ENCODE measurements around the gene MOB3B. TPM values are rescaled to one million over a fixed set of nuclear protein-coding genes. Genes with fewer than 3 reads are reported as not detected.

The MOB3B gene
- total RNA-seq, 1 experiment from 2014 or later = 6.9 TPM

DNA sequence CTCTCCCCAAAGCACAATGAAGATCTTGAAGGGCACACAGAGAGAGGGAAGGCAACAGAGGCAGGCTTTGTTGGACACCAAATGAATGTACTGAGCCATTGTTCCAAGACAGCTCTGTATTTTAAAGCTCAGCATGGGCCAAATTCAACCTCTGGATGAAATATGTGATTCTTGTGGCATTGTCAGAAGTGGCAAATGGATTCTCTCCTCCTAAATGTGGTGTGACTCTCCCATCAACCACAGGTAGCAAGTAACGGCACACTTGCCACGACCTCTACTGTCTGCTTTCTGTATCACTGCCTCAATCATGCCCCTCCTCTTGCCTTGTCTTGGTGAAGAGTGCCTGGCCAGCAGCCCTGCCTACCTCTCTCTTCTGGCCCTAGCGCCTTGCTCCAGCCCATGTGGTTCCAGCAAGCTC is 6.1 kb upstream of the MOB3B start:
- no peaks in the 10 kb centered on the region for H3K36me3 ChIP-seq (replicated peaks; ENCODE audit: control insufficient read depth, insufficient read depth, low read length)
- H3K4me3 ChIP-seq (ENCODE audit: insufficient read depth, low read depth, low read length) = no peak overlapping the region
- DNase-seq = peak; percentile 69
- H3K27me3 ChIP-seq (ENCODE audit: control insufficient read depth, insufficient read depth, low read length) = no peaks in the 10 kb centered on the region

DNA sequence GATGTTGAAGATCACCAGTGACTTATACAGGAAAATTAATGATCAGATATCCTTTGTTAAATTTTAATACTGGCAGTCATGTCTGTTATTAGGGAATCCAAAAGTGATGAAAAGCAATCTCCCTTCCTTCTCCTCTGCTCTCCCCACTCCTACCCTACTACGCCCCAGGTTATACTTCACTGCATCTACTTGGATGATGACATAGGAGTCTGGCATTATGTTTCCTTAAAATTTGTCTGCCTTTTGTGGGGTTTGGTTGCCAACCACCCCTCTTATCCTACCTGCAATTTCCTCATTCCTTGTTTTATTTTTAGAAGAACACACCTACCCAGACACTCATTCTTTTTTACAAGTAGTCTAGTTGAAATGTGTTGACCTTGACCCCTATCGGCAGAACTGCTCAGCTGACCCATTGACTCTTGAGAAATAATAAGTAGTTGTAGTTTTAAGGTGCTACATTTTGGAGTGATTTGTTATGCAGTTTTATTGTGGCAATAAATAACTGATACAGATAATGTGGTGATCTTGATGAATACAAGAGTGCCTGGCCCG is 5.1 kb upstream of the MOB3B start:
- no peaks in the 10 kb centered on the region for H3K27me3 ChIP-seq (ENCODE audit: control insufficient read depth, insufficient read depth, low read length)
- no peak overlapping the region for H3K4me3 ChIP-seq (ENCODE audit: insufficient read depth, low read depth, low read length)
- no peak for DNase-seq
- no peaks in the 10 kb centered on the region for H3K36me3 ChIP-seq (replicated peaks; ENCODE audit: control insufficient read depth, insufficient read depth, low read length)

DNA sequence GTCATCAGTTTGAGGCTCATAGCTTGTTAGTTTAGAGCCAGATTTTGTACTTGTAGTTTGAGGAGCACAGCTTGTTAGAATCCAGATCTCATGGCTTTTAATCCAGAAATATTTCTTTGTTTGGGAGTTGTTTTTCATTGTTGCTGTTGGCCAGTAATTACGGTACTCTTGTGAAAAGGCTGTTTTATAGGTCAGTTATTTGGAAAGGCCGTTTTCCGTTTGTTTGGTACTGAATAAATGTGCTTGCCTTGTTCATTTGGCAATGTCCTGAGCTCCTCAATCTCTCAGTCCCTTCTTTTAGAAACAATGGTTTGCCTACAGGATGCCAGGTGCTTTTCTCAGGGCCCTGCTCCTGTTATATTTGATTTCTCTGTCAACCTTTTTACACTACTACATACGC is 4.5 kb upstream of the MOB3B start:
- DNase-seq = no peak
- Histone ChIP-seq H3K27me3 (ENCODE audit: control insufficient read depth, insufficient read depth, low read length) (no peaks in the 10 kb centered on the region), H3K4me3 (ENCODE audit: insufficient read depth, low read depth, low read length) (no peak overlapping the region), H3K36me3 (replicated peaks; ENCODE audit: control insufficient read depth, insufficient read depth, low read length) (no peaks in the 10 kb centered on the region)

DNA sequence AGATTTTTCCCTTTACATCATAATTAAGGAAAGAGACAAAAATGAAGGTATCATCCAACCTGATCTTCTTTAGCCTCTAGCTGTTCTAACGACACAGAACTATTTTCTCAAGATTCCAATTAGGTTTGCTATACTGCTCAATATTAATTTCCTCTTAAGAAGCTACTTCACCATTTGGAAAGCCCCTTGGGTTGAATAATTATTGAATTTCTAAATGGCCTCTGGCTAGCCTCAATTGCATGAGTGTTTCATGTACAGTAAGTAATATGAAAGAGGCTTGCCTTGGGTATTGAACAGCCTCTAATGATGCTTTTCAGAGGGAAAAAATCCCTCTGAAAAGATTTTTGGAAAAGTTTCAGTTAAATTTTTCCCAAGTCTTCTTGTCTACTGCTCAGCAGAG is 3.7 kb upstream of the MOB3B start:
- Histone ChIP-seq H3K36me3 (replicated peaks; ENCODE audit: control insufficient read depth, insufficient read depth, low read length) (no peaks in the 10 kb centered on the region), H3K4me3 (ENCODE audit: insufficient read depth, low read depth, low read length) (no peak overlapping the region), H3K27me3 (ENCODE audit: control insufficient read depth, insufficient read depth, low read length) (no peaks in the 10 kb centered on the region)
- DNase-seq = no peak

DNA sequence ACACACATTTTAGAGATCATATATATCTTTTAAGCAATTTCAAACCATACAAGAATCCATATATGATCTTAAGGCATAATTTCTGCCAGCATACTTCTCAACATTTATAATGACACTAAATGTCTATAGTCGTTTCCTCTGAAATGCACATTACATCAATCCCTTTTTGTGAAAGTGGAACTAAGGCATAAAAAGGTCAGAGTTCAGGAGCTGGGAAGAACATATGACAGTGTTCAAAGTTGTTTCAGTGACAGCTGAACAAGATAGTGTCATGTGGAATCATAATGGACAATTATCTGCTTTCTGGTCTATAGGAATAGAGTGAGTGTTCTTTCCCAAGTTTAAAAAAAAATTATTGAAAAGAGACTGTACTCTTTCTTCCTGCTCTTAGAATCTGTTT is 2.4 kb upstream of the MOB3B start:
- no peak for DNase-seq

DNA sequence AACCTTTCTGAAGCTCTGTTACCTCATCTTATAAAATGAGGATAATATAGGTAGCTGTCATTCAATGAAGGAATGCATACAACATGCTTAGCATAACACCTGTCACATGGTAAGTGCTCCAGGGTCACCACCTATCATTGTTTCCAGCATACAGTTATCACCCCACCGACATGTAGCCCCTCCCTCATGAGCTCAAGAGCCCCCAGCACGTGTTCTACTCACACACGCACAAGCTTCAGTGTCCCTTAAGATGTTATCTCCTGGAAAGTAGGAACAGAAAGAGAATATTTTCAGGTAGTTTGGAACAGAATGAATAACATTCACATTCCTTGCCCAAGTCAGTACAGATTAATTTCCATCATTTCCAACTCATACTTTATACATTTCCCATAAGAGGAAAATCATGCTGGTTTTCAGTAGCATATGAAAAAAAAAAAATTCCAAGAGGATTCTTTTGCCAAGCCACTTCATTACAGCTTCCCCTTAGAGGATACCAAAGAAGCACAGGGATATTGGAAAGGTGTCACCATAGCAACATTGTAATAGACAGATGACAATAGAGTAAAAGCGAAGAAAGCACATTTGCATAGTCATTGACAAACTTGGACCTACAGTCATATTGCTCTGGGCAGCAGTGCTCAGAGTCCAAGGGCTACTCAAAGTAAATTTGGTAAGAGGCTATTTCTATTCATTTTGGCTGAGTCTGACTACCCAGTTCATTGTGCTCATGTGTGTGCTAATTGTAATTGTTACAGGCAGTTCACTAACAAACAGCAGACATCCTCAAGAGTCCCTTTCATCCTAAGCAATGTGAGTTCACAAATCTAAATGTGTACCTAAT is 1.5 kb upstream of the MOB3B start:
- H3K36me3 ChIP-seq (replicated peaks; ENCODE audit: control insufficient read depth, insufficient read depth, low read length) = no peaks in the 10 kb centered on the region
- H3K27me3 ChIP-seq (ENCODE audit: control insufficient read depth, insufficient read depth, low read length) = no peaks in the 10 kb centered on the region; the same call in 1 of the 2 replicates
- H3K4me3 ChIP-seq (ENCODE audit: insufficient read depth, low read depth, low read length) = no peak overlapping the region
- no peak for DNase-seq

More for the DNA sequence above, 2.4 kb upstream of the MOB3B start:
- no peak overlapping the region for H3K4me3 ChIP-seq (ENCODE audit: insufficient read depth, low read depth, low read length)
- H3K36me3 ChIP-seq (replicated peaks; ENCODE audit: control insufficient read depth, insufficient read depth, low read length) = no peaks in the 10 kb centered on the region
- no peaks in the 10 kb centered on the region; the same call in 1 of the 2 replicates for H3K27me3 ChIP-seq (ENCODE audit: control insufficient read depth, insufficient read depth, low read length)

DNA sequence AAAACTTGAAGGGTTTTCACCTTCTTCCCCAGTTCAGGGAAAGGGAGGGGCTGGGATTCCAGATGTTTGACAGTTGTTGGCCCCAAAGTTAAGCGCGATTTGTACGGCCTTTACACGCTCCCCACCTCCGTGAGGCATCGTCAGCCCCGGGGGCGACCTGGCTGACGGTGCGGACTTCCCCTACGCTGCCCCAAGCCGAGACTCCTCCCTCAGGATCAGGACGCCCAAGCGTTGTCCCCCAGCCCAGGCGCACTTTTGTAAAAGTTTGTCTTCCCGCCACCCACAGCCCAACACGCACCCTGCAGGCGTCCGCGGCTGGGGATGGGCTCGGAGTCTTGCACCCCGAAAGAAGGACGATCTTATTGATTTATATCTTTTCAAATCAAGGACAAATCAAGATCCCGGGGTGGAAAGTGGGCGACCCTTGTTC is 713 bp downstream of the MOB3B start:
- H3K36me3 ChIP-seq (replicated peaks; ENCODE audit: control insufficient read depth, insufficient read depth, low read length) = no peaks in the 10 kb centered on the region
- H3K4me3 ChIP-seq (ENCODE audit: insufficient read depth, low read depth, low read length) = peak overlapping the region; percentile 80
- DNase-seq = peak; percentile 85

DNA sequence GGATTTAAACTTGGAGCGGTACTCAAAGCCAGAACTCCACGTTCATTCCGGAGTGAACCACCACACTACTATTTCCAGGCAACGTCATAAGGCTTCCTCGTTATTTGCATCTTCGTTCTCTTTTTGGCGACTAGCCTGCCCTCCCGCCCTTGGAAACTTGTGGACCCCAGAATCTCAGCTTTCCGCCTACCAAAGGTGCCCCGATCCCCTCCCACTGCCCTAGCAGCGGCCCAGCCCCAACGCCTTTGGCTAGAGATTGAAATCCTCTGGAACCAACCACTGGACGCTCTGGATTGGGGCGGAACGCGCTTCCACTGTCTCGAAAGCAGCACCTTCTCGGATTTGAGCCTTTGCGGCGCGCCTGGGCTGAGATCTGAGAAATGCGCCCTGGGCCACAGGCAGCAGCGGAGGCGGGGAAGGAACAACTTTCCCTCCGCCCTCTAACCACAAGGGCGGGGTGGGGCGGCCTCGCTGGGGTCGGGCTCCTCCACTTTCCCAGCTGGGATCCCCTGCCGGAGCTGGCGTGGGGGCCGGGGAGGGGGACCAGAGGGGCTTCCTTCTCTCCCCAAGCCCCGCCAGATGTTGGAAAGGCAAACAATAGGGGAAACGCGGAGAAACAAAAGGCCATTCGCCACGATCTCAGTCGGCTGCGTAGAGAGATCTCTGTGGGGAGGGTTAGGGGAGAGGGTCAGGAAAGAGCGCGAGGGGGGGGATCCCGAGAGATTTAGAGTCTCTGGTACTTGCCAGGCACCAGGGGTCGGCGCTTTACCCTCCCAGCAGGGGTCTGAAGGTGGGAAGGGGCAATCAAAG is 1.3 kb downstream of the MOB3B start:
- no peaks in the 10 kb centered on the region; the same call in 1 of the 2 replicates for H3K27me3 ChIP-seq (ENCODE audit: control insufficient read depth, insufficient read depth, low read length)
- peak; percentile 87 for DNase-seq
- H3K4me3 ChIP-seq (ENCODE audit: insufficient read depth, low read depth, low read length) = peak overlapping the region; percentile 80
- no peaks in the 10 kb centered on the region for H3K36me3 ChIP-seq (replicated peaks; ENCODE audit: control insufficient read depth, insufficient read depth, low read length)

More for the DNA sequence above, 713 bp downstream of the MOB3B start:
- H3K27me3 ChIP-seq (ENCODE audit: control insufficient read depth, insufficient read depth, low read length) = no peaks in the 10 kb centered on the region; the same call in 1 of the 2 replicates

DNA sequence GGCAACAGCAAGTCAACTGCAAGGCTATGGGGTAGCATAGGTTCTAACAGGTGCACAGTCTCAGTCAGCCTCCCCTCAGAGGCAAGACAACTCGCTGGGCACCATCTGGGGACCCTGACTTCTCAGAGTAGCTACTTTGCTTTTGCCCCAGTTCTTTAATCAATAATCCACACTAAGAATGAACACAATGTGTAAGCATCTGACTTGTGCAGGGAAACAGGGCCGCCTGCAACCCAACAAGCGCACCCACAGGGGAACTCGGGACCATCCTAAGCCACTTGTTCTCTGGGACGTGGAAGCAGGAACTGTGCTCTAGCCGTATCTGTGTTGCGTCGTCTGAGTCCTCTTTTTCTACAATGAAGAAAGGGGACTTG is 1.9 kb downstream of the MOB3B start:
- H3K27me3 ChIP-seq (ENCODE audit: control insufficient read depth, insufficient read depth, low read length) = no peaks in the 10 kb centered on the region; the same call in 1 of the 2 replicates
- peak; percentile 14 for DNase-seq
- H3K36me3 ChIP-seq (replicated peaks; ENCODE audit: control insufficient read depth, insufficient read depth, low read length) = no peaks in the 10 kb centered on the region
- H3K4me3 ChIP-seq (ENCODE audit: insufficient read depth, low read depth, low read length) = peak overlapping the region; percentile 80

DNA sequence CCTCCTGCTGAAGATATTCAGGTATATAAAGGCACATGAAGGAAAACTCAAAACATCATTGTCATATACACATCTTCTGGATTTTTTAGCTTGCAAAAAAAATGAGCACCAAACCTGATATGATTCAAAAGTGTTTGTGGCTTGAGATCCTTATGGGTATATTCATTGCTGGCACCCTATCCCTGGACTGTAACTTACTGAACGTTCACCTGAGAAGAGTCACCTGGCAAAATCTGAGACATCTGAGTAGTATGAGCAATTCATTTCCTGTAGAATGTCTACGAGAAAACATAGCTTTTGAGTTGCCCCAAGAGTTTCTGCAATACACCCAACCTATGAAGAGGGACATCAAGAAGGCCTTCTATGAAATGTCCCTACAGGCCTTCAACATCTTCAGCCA is 5.4 kb downstream of the MOB3B start, which contains the start of gene IFNK:
Gene IFNK, plus strand, starts transcription at position 55 of the 400 bp plus-strand sequence. Its CDS starts 47 bp downstream, at position 102.
- no peak for DNase-seq
- Histone ChIP-seq H3K27me3 (ENCODE audit: control insufficient read depth, insufficient read depth, low read length) (no peaks in the 10 kb centered on the region; the same call in 1 of the 2 replicates), H3K4me3 (ENCODE audit: insufficient read depth, low read depth, low read length) (no peak within 1 kb of the TSS), H3K36me3 (replicated peaks; ENCODE audit: control insufficient read depth, insufficient read depth, low read length) (no peaks in the 10 kb centered on the region)

DNA sequence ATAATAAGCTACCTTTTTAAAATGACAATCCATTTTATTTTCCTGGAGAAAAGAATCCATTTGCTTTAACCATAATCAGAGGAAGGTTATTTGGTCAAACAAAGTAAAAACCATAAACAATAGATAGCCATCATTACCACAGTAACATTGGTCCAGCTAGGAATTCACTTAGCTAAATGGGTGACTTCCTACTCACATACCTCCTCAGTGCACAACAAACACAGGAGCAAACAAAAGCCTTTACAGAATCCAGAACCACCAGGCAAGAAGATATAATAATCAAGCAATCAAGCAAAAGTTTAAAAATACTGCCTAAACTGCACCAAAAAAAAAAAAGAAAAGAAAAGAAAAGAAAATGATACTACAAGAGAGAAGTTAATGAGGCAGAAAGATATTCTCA is 6.5 kb downstream of the MOB3B start:
- H3K4me3 ChIP-seq (ENCODE audit: insufficient read depth, low read depth, low read length) = no peak overlapping the region
- DNase-seq = no peak
- no peaks in the 10 kb centered on the region; the same call in 1 of the 2 replicates for H3K27me3 ChIP-seq (ENCODE audit: control insufficient read depth, insufficient read depth, low read length)
- H3K36me3 ChIP-seq (replicated peaks; ENCODE audit: control insufficient read depth, insufficient read depth, low read length) = no peaks in the 10 kb centered on the region

DNA sequence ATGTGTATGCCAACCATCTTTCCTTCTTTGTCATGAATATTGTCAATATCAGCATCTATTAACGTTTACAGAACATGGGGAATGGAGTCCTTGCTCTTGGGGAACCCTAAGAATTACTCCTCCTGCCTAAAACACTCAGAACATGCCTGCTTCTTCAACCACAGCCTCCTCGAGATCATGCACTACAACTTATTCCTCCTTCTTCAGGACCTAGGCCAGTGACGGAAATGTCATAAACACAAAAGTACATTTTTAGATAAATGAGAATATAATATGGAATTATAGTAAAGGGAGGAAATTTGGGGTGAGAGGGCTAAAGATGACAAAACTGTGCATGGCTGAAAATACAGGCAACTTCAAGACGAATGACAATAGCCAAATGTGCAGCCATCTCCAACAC is 8.6 kb downstream of the MOB3B start:
- Histone ChIP-seq H3K27me3 (ENCODE audit: control insufficient read depth, insufficient read depth, low read length) (no peaks in the 10 kb centered on the region), H3K4me3 (ENCODE audit: insufficient read depth, low read depth, low read length) (no peak overlapping the region), H3K36me3 (replicated peaks; ENCODE audit: control insufficient read depth, insufficient read depth, low read length) (no peaks in the 10 kb centered on the region)
- no peak for DNase-seq

DNA sequence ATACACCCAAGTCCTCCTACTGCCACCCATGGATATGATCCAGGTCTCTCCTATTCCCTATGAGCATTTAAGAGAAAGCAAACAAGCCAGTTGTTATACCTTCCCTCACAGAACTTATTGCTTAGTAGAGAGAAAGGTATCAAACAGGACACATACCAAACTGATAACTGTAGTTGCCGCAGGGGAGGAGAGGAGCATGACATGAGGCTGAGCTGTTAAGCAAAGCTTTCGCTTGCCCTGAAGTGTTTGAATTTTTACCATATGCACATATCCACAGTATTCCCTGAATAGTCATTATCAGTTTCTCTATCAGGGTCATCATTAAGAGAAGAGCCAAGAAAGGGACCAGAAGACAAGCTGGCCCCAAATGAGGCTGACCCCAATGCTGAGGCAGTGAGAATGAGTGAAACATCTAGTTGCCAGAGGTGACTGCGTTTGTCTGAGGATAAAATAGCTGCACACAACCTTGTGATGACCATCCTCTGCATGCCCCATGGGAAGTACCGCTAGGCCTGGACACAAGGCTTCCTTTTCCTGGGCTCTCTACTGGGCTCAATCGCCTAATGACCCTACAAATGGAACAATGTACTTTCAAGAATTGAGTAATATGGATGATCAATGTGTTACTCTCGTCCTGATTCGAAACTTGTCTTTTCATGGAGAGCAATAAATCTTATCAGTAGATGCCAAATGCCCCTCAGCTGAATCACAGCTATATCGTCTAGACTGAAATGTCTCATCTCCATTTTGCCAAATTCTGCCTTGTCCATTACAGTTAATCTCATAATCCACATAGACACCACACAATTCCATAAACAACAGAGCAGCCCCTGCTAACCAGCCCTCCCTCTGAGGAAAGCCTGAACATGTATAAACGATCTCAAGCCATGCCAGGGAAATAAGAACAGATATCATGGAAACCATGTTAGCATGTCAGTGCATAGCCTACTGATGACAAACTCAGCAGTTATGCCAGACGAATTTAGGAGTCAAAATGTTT is 9.8 kb downstream of the MOB3B start:
- Histone ChIP-seq H3K36me3 (replicated peaks; ENCODE audit: control insufficient read depth, insufficient read depth, low read length) (no peaks in the 10 kb centered on the region), H3K27me3 (ENCODE audit: control insufficient read depth, insufficient read depth, low read length) (no peaks in the 10 kb centered on the region), H3K4me3 (ENCODE audit: insufficient read depth, low read depth, low read length) (no peak overlapping the region)
- DNase-seq = no peak

DNA sequence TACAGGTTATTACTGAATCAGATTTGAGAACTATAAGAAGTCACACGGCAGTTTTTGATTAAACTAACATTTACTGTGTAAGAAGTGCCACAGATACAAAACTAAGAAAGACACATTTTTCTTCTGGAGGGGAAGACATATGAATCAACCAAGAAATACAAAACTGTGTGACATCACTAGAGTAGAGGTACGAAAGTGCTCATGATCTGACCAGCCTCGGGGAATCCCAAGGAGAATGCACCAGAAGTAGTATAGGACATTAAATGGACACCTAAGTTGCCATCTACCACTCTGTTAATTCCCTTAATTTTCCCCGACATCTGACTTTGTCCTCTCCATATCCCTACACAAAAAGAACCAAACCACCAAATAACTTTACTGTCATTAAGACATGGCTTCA is 10.8 kb downstream of the MOB3B start:
- no peaks in the 10 kb centered on the region for H3K36me3 ChIP-seq (replicated peaks; ENCODE audit: control insufficient read depth, insufficient read depth, low read length)
- DNase-seq = no peak
- no peaks in the 10 kb centered on the region for H3K27me3 ChIP-seq (ENCODE audit: control insufficient read depth, insufficient read depth, low read length)
- H3K4me3 ChIP-seq (ENCODE audit: insufficient read depth, low read depth, low read length) = no peak overlapping the region
